Measurements from ENCODE around the gene B4GALNT3. TPM values are rescaled to one million over a fixed set of nuclear protein-coding genes. Genes with fewer than 3 reads are reported as not detected.

Gene B4GALNT3
- total and polyA plus RNA-seq, 2 of the 13 experiments (the other 11 are each of a cell fraction or from before 2014, with no cell fraction given) = 3.2 to 4.4 TPM

DNA sequence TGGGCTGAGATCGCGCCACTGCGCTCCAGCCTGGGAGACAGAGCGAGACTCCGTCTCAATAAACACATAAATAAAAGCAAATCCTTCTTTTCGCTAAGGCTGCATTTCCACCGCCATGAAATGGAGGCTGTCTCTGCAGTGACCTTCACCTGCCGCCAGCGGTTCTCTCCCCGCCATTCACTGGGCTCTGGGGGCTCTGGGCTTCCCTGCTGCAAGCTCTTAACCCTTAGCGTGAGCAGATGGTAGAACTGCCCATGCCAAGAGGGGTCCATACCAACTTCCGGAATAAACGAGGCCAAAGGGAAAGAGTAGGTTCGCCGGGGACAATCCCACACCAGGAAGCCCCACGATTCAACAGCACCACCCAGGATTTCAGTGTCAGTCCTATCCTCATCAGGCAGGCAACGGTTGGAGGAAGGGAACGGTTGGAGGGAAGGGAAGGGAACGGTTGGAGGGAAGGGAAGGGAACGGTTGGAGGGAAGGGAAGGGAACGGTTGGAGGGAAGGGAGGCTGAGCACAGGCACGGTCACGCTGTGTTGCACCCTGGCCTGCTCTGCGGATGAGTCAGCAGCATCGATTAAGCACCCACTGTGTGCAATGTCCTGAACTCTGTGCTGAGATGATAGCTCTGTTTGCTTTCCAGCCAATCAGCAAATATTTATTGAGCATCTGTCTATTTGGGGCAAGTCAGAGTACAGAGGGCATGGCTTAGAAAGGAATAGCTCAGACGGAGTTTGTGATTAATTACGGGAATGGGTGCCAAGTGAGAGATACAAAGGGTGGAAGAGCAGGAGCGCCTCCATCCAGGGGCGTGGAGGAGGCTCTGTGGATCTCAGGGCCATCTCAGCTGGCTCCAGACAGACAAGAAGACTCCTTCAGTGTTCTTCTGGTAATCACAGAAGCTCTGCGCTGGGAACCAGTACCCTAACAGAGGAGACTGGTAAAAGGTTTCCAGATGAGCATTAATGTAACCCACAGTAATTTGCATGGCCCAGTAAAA, 125.6 kb downstream of the B4GALNT3 start (continued):
- TF ChIP-seq, protein P1, sequence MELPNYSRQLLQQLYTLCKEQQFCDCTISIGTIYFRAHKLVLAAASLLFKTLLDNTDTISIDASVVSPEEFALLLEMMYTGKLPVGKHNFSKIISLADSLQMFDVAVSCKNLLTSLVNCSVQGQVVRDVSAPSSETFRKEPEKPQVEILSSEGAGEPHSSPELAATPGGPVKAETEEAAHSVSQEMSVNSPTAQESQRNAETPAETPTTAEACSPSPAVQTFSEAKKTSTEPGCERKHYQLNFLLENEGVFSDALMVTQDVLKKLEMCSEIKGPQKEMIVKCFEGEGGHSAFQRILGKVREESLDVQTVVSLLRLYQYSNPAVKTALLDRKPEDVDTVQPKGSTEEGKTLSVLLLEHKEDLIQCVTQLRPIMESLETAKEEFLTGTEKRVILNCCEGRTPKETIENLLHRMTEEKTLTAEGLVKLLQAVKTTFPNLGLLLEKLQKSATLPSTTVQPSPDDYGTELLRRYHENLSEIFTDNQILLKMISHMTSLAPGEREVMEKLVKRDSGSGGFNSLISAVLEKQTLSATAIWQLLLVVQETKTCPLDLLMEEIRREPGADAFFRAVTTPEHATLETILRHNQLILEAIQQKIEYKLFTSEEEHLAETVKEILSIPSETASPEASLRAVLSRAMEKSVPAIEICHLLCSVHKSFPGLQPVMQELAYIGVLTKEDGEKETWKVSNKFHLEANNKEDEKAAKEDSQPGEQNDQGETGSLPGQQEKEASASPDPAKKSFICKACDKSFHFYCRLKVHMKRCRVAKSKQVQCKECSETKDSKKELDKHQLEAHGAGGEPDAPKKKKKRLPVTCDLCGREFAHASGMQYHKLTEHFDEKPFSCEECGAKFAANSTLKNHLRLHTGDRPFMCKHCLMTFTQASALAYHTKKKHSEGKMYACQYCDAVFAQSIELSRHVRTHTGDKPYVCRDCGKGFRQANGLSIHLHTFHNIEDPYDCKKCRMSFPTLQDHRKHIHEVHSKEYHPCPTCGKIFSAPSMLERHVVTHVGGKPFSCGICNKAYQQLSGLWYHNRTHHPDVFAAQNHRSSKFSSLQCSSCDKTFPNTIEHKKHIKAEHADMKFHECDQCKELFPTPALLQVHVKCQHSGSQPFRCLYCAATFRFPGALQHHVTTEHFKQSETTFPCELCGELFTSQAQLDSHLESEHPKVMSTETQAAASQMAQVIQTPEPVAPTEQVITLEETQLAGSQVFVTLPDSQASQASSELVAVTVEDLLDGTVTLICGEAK (IDR thresholded peaks at IDR 0.05) = no peak
- TF ChIP-seq, protein P1 (CRISPR knock-in tag; IDR thresholded peaks at IDR 0.05) = peak; percentile 81
- peak; percentile 89 for TF ChIP-seq ZBTB42 (CRISPR knock-in tag; IDR thresholded peaks at IDR 0.05)
- peak; percentile 69; the same call in 1 of the 2 replicates for TF ChIP-seq ZNF451 (CRISPR knock-in tag; IDR thresholded peaks at IDR 0.05)
- TF ChIP-seq, protein P2, sequence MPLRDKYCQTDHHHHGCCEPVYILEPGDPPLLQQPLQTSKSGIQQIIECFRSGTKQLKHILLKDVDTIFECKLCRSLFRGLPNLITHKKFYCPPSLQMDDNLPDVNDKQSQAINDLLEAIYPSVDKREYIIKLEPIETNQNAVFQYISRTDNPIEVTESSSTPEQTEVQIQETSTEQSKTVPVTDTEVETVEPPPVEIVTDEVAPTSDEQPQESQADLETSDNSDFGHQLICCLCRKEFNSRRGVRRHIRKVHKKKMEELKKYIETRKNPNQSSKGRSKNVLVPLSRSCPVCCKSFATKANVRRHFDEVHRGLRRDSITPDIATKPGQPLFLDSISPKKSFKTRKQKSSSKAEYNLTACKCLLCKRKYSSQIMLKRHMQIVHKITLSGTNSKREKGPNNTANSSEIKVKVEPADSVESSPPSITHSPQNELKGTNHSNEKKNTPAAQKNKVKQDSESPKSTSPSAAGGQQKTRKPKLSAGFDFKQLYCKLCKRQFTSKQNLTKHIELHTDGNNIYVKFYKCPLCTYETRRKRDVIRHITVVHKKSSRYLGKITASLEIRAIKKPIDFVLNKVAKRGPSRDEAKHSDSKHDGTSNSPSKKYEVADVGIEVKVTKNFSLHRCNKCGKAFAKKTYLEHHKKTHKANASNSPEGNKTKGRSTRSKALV (CRISPR knock-in tag; IDR thresholded peaks at IDR 0.05) = peak; percentile 75; the same call in 1 of the 2 replicates
- no peak; the same call in 1 of the 2 replicates for TF ChIP-seq EED (CRISPR knock-in tag; IDR thresholded peaks at IDR 0.05)
- peak; percentile 57; the same call in 1 of the 2 replicates for TF ChIP-seq ATF1 (CRISPR knock-in tag; IDR thresholded peaks at IDR 0.05)
- TF ChIP-seq CCAR2 (optimal IDR thresholded peaks at IDR 0.05; ENCODE audit: low read depth, low read length) = peak; percentile 85
- TF ChIP-seq, protein P3, sequence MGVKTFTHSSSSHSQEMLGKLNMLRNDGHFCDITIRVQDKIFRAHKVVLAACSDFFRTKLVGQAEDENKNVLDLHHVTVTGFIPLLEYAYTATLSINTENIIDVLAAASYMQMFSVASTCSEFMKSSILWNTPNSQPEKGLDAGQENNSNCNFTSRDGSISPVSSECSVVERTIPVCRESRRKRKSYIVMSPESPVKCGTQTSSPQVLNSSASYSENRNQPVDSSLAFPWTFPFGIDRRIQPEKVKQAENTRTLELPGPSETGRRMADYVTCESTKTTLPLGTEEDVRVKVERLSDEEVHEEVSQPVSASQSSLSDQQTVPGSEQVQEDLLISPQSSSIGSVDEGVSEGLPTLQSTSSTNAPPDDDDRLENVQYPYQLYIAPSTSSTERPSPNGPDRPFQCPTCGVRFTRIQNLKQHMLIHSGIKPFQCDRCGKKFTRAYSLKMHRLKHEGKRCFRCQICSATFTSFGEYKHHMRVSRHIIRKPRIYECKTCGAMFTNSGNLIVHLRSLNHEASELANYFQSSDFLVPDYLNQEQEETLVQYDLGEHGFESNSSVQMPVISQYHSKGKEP (CRISPR knock-in tag; IDR thresholded peaks at IDR 0.05) = no peak
- TF ChIP-seq ZNF431 (CRISPR knock-in tag; IDR thresholded peaks at IDR 0.05; ENCODE audit: borderline replicate concordance, low read depth) = peak; percentile 62; the same call in 1 of the 2 replicates
- no peak for TF ChIP-seq YEATS2 (CRISPR knock-in tag; IDR thresholded peaks at IDR 0.05; ENCODE audit: borderline replicate concordance)
- no peak for TF ChIP-seq TOE1 (CRISPR knock-in tag; IDR thresholded peaks at IDR 0.05)
- no peak for TF ChIP-seq ZNF253 (CRISPR knock-in tag; IDR thresholded peaks at IDR 0.05; ENCODE audit: borderline replicate concordance)
